HL-60 (cell line): Measurements from ENCODE around the gene CACNA1D.

ENCODE experiments used
- DNase-seq, 2 experiments: peaks; one replicate each; pipeline ENCODE4 v3.0.0-alpha.2; 2010 to 2020; ENCODE audit warnings: low read depth in 1 of 2, low spot score in 1 of 2
- H3K27ac ChIP-seq: fragments of 250-450 bp; sonication (Bioruptor Pico); replicated peaks from 2 replicates; pipeline ENCODE4 v1.5.1; 2020; ENCODE audit warnings: mild to moderate bottlenecking, moderate library complexity
- H3K27me3 ChIP-seq: fragments of 250-450 bp; sonication (Bioruptor Pico); 2 replicates; pipeline ENCODE4 v1.5.1; 2021; ENCODE audit warnings: mild to moderate bottlenecking, moderate library complexity; ENCODE audit not compliant: insufficient read depth, poor library complexity, severe bottlenecking
- H3K4me3 ChIP-seq: replicated peaks from 2 replicates; pipeline ENCODE4 v1.5.1; 2011; ENCODE audit warnings: mild to moderate bottlenecking, control low read depth, low read length; ENCODE audit not compliant: insufficient read depth
- CTCF ChIP-seq: IDR thresholded peaks from one replicate; pipeline ENCODE4 v1.5.1; 2011; ENCODE audit warnings: low read length, control low read depth, inconsistent platforms; ENCODE audit not compliant: insufficient read depth
- GABPA ChIP-seq: IDR thresholded peaks from 2 replicates; pipeline ENCODE4 v1.6.1; 2012; ENCODE audit warnings: low read depth
- POLR2AphosphoS5 ChIP-seq: IDR thresholded peaks from 2 replicates; pipeline ENCODE4 v1.6.1; 2012; ENCODE audit warnings: low read depth
- REST ChIP-seq: IDR thresholded peaks from 2 replicates; pipeline ENCODE4 v1.6.1; 2012; ENCODE audit warnings: low read depth; ENCODE audit not compliant: insufficient replicate concordance
- SPI1 ChIP-seq: IDR thresholded peaks from 2 replicates; pipeline ENCODE4 v1.6.1; 2012; ENCODE audit warnings: low read depth, mild to moderate bottlenecking, borderline replicate concordance

Gene CACNA1D

GRCh38 chr3:53836084-53836872 lies 341.9 kb downstream of the CACNA1D start:
- H3K27ac ChIP-seq, result no peak overlapping the region
- TF ChIP-seq GABPA (no peak), REST (no peak), SPI1 (no peak), CTCF (no peak), POLR2AphosphoS5 (no peak)
- no peak for DNase-seq
- H3K4me3 ChIP-seq, result no peak overlapping the region
- H3K27me3 ChIP-seq, result no peaks in the 10 kb centered on the region

GRCh38 chr3:53837331-53837730 lies 342.9 kb downstream of the CACNA1D start:
- H3K27ac ChIP-seq, result no peak overlapping the region
- peaks cover 3% of the 10 kb centered on the region for H3K27me3 ChIP-seq
- DNase-seq, result no peak
- no peak overlapping the region for H3K4me3 ChIP-seq
- no peak for TF ChIP-seq REST
- no peak for TF ChIP-seq SPI1
- no peak for TF ChIP-seq GABPA
- no peak for TF ChIP-seq CTCF
- TF ChIP-seq POLR2AphosphoS5, result no peak

GRCh38 chr3:53841296-53841695 lies 346.9 kb downstream of the CACNA1D start:
- no peak for DNase-seq
- TF ChIP-seq SPI1 (no peak), GABPA (no peak), POLR2AphosphoS5 (no peak), CTCF (no peak), REST (no peak)
- Histone ChIP-seq H3K27me3 (peaks cover 13% of the 10 kb centered on the region), H3K27ac (no peak overlapping the region), H3K4me3 (no peak overlapping the region)
